ENCODE data around the gene MBD4. TPM values are rescaled to one million over a fixed set of nuclear protein-coding genes. Genes with fewer than 3 reads are reported as not detected.

The MBD4 gene
- total RNA-seq, 1 donor from 2014 or later = 50.7 TPM

DNA sequence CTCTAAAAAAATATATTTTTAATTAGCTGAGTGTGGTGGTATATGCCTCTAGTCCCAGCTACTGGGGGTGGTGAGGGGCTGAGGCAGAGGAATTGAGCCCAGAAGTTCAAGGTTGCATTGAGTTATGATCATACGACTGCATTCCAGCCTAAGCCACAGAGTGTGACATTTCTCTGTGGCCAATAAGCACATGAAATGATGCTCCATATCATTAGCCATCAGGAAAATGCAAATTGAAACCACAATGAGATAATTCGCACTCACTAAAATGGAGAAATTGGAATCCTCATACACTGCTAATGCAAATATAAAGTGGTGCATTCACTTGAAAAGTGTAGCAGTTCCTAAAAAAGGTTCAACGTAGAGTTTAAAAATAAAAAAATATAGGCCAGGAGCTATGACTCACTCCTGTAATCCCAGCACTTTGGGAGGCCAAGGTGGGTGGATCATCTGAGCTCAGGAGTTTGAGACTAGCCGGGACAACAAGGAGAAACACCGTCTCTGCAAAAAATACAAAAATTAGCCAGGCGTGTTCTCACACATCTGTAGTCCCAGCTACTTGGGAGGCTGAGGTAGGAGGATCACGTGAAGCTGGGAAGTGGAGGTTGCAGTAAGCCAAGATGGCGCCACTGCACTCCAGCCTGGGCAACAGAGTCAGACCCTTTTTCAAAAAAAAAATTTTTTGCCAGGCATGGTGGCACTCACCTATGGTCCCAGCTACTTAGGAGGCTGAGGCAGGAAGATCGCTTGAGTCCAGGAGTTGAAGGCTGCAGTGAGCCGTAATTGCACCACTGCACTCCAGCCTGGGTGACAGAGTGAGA lies 35.4 kb upstream of the MBD4 start:
- no peak overlapping the region for H3K4me3 Mint-ChIP-seq
- DNase-seq = no peak
- H3K36me3 Mint-ChIP-seq (ENCODE audit: low read depth) = peaks cover 10% of the 10 kb centered on the region
- H3K4me1 Mint-ChIP-seq = no peaks in the 10 kb centered on the region
- H3K27me3 Mint-ChIP-seq = no peaks in the 10 kb centered on the region
- no peaks in the 10 kb centered on the region for H3K9me3 Mint-ChIP-seq
- intact Hi-C loops (cut with micrococcal nuclease) = no loop called here
- H3K27ac Mint-ChIP-seq = no peak overlapping the region

DNA sequence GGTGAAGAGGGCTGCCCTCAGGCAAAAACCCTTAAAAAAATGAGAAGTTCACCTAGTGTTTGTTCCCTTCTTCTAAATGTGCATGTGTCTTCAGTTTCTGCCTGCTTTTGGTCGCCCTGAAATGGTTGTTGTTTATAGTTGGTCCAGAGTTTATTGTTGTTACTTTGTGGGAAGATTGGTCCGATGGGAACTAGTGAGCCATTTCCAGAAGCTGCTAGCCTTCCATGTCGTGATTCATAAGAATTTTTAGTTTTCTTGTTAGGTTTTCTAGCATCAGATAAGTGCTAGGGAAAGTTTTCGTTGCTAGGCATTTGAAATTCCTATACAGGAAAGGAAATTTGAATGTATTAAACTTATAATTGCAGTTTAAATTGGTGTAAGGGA lies 34.0 kb upstream of the MBD4 start:
- Mint-ChIP-seq H3K36me3 (ENCODE audit: low read depth) (peaks cover 14% of the 10 kb centered on the region), H3K27me3 (no peaks in the 10 kb centered on the region), H3K27ac (no peak overlapping the region), H3K4me1 (peaks cover 4% of the 10 kb centered on the region), H3K9me3 (no peaks in the 10 kb centered on the region), H3K4me3 (no peak overlapping the region)
- intact Hi-C loops (cut with micrococcal nuclease) = no loop called here
- DNase-seq = no peak

DNA sequence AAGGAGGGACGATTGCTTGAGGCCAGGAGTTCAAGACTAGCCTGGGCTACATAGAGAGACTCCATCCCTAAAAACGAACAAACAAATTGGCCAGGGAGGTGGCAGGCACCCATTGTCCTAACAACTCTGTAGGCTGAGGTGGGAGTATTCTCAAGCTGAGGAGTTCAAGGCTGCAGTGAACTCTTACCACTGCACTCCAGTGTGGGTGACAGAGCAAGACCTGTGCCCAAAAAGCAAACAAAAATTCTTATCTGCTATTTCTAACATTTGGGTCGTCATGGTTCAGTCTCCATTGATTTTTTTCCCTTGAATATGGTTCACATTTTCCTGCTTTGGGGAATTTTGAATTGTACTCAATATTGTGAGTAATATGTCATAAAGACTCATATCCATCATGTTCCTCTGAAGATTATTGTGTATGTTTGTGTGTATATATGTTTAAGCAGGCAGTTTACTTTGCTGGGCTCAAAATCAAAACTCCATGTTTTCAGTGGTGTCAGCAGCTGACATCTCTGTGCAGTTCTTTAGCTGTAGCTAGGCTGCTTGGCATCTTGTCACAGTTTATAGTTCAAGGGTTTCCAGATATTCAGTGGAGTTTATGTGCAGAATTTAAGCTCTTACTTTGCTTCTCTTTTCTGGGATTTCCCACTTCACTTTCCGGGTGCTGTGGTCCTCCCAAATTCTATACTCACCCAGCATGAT lies 33.5 kb upstream of the MBD4 start:
- intact Hi-C loops (cut with micrococcal nuclease) = no loop called here
- no peak for DNase-seq
- Mint-ChIP-seq H3K36me3 (ENCODE audit: low read depth) (peaks cover 14% of the 10 kb centered on the region), H3K27ac (no peak overlapping the region), H3K9me3 (no peaks in the 10 kb centered on the region), H3K27me3 (no peaks in the 10 kb centered on the region), H3K4me3 (no peak overlapping the region), H3K4me1 (peaks cover 4% of the 10 kb centered on the region)

DNA sequence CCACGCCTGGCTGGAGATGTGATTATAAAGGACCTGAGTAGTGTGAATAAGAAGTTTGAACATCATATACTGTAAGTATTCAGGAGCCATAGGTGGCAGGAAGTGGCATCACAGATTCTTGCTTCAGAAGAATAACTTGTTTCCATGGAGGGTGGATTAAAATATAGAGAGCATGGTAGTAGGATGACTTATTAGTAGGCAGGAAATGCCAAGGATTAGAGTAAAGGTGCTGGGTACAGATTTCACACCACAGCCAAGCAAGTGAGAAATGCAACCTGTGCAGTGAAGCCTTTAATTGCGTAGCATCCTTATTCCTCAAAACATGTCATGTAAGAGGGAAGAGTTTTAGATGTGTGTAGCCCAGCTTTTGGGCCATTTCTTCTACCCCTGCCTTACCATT lies 31.1 kb upstream of the MBD4 start:
- H3K36me3 Mint-ChIP-seq (ENCODE audit: low read depth) = peaks cover 12% of the 10 kb centered on the region
- no peak overlapping the region for H3K27ac Mint-ChIP-seq
- no peak overlapping the region for H3K4me3 Mint-ChIP-seq
- no peaks in the 10 kb centered on the region for H3K27me3 Mint-ChIP-seq
- peaks cover 4% of the 10 kb centered on the region for H3K4me1 Mint-ChIP-seq
- intact Hi-C loops (cut with micrococcal nuclease) = no loop called here
- no peak for DNase-seq
- H3K9me3 Mint-ChIP-seq = no peaks in the 10 kb centered on the region

DNA sequence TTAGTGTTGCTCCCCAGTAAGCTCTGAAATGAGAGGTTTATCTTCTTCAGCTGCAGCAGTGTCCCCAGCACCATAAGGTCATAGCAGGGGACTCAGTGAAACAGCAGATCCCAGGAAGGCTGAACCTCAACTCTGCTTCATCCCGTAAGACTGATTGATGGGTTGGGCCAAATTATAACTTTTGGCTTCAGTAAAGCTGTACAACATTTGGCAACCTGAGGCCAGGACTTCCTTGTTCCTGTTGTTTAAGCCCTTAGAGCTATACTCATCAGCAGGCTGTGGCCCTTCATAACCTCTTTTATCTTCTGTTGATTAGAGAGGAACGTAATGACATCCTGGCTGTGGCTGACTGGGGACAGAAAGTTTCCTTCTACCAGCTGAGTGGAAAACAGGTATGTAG lies 29.3 kb upstream of the MBD4 start:
- no peak for DNase-seq
- peaks cover 4% of the 10 kb centered on the region for H3K4me1 Mint-ChIP-seq
- H3K9me3 Mint-ChIP-seq = no peaks in the 10 kb centered on the region
- no peaks in the 10 kb centered on the region for H3K27me3 Mint-ChIP-seq
- no peak overlapping the region for H3K27ac Mint-ChIP-seq
- no peak overlapping the region for H3K4me3 Mint-ChIP-seq
- peaks cover 10% of the 10 kb centered on the region for H3K36me3 Mint-ChIP-seq (ENCODE audit: low read depth)
- intact Hi-C loops (cut with micrococcal nuclease) = no loop called here

DNA sequence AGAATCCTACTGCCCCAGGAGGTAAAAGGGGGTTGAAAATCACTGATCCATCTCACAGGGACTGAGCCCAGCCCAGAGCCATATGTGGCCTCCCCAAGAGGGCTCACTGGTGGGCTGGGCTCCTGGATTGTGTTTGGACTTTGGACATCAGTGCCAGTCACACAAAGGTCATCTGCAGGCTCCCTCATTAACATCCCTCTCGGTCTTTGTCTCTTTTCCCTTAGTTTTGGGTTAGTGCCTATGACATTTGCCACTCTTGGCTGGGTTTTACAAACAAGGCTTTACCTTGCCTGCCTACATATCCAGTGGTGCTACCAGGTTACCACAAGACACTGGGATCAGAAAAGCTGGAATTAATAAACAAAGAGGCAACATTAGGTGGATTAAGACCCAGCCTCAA lies 28.2 kb upstream of the MBD4 start:
- Mint-ChIP-seq H3K4me3 (no peak overlapping the region), H3K9me3 (no peaks in the 10 kb centered on the region), H3K36me3 (ENCODE audit: low read depth) (peaks cover 9% of the 10 kb centered on the region), H3K27ac (no peak overlapping the region), H3K4me1 (peaks cover 4% of the 10 kb centered on the region), H3K27me3 (no peaks in the 10 kb centered on the region)
- no peak for DNase-seq
- intact Hi-C loops (cut with micrococcal nuclease) = no loop called here

DNA sequence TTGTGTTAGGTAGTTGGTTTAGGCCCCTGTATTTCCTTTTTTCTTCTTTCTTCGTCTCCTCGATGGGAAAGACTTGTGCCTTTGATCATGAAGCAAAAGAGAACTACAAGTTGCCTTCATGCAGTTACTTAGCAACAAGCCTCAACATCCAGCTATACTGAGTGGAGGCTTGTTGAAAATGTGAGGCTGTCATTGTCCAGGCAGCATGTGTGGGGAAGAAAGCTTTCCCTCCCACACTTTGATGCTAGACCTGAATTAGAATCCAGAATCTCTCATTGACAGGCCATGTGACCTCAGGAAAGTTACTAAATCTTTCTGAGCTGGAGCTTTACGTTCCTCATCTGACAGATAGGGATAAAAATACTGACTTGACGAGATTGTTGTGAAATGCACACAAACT lies 24.0 kb upstream of the MBD4 start:
- Mint-ChIP-seq H3K4me3 (no peak overlapping the region), H3K27me3 (no peaks in the 10 kb centered on the region), H3K4me1 (peaks cover 4% of the 10 kb centered on the region), H3K9me3 (no peaks in the 10 kb centered on the region), H3K36me3 (ENCODE audit: low read depth) (peaks cover 11% of the 10 kb centered on the region), H3K27ac (no peak overlapping the region)
- intact Hi-C loops (cut with micrococcal nuclease) = no loop called here
- DNase-seq = no peak

DNA sequence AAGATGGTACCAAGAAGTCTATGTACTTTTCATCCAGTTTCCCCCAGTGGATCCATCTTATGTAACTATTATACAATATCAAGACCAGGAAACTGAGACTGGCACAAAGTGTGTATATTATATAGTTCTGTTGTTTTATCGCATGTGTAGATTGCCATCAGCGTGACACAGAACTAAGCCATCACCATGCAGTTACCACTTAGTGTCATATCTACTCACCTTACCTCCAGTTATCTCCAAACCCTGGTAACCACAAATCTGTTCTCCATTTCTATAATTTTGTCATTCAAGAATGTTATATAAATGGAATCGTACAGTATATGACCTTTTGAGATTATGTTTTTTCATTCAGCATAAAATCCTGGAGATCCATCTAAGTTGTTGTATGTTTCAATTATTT lies 23.3 kb upstream of the MBD4 start:
- intact Hi-C loops (cut with micrococcal nuclease) = no loop called here
- Mint-ChIP-seq H3K36me3 (ENCODE audit: low read depth) (peaks cover 12% of the 10 kb centered on the region), H3K4me1 (peaks cover 4% of the 10 kb centered on the region)

DNA sequence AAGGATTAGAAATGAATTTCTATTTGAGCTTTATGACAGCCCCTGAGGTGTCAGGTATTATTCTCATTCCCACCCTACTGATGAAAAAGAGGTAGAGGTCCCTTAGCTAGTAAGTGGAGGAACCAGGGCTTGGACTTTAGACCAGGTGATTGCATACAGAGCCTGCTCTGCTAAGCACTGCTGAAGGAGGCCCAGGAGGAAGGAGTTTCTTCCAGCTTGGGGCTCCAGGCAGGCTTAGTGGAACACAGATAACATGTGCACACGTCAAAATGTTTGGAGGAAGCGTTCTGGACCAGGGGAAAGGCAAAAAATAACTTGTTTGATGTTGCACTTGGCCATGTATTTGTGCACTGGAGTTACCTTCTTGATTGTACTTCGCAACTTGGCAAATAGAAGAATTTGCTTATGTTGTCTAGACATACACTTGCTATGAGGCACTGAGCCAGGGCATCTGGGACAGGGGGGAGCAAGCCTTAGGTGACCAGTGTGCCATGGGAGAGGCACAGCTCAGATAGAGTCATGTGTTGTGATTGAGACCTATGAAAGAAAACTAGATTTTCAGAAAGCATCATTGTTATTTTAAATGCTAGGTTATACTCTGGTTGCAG lies 22.7 kb upstream of the MBD4 start:
- Mint-ChIP-seq H3K27me3 (no peaks in the 10 kb centered on the region), H3K4me1 (peaks cover 4% of the 10 kb centered on the region), H3K36me3 (ENCODE audit: low read depth) (peaks cover 12% of the 10 kb centered on the region), H3K4me3 (no peak overlapping the region), H3K9me3 (no peaks in the 10 kb centered on the region), H3K27ac (no peak overlapping the region)
- intact Hi-C loops (cut with micrococcal nuclease) = no loop called here
- no peak for DNase-seq

More for the DNA sequence above, 23.3 kb upstream of the MBD4 start:
- H3K9me3 Mint-ChIP-seq = no peaks in the 10 kb centered on the region
- no peak for DNase-seq
- H3K27me3 Mint-ChIP-seq = no peaks in the 10 kb centered on the region
- H3K4me3 Mint-ChIP-seq = no peak overlapping the region
- no peak overlapping the region for H3K27ac Mint-ChIP-seq

DNA sequence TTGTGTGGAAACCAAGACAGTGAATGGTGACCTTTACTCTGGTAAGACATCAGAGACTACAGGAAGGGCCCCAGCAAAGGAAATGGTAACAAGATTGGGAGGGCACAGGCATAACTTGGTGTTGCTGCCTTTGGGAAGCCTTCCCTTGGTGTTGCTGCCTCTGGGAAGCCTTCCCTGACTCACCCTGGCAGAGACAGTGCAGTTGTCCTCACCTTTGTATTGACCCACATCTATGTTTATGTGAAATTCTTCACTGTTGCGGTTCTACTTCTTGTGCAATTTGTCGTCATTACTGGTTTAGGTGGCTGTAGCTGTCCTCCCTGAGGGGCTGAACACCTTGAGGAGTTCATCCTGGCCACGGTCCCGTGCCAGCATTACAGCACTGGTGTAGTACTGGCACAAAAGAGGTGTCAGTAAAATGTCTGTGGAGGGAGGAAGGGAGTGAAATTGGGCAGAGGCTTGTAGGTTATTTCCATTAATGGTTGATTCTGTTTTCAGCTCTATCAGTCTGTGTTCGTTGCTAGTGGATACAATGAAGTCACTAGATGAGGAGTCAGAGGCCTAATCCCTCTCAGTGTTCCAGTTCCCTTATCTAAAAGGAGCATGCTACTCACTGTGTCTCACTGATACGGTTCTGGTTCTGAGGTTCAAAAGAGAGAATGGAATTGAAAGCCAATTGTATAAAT lies 21.9 kb upstream of the MBD4 start:
- intact Hi-C loops (cut with micrococcal nuclease) = no loop called here

DNA sequence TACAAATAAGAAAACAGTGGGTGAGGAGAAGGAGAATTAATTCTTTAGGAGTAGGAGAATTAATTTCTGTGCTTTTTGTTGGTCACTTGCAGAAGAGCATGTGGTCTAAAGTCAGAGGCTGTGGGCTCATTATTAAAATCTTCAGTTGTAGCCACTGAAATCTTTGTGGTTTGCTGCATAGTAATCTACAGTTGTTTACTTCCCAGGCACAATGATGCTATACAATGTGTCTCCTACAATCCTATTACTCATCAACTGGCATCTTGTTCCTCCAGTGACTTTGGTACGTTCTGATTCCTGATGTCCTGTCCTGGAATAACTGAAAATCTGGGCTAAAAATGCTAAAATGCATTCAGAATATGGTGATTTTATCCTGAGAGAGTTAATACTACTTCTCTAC lies 21.3 kb upstream of the MBD4 start:
- peak overlapping the region; percentile 19 for H3K27ac Mint-ChIP-seq
- peaks cover 4% of the 10 kb centered on the region for H3K4me1 Mint-ChIP-seq
- H3K36me3 Mint-ChIP-seq (ENCODE audit: low read depth) = peaks cover 10% of the 10 kb centered on the region
- no peak overlapping the region for H3K4me3 Mint-ChIP-seq
- H3K9me3 Mint-ChIP-seq = no peaks in the 10 kb centered on the region
- no peaks in the 10 kb centered on the region for H3K27me3 Mint-ChIP-seq
- no peak for DNase-seq
- intact Hi-C loops (cut with micrococcal nuclease) = no loop called here

More for the DNA sequence above, 21.9 kb upstream of the MBD4 start:
- no peak for DNase-seq
- Mint-ChIP-seq H3K4me1 (peaks cover 4% of the 10 kb centered on the region), H3K27me3 (no peaks in the 10 kb centered on the region), H3K27ac (no peak overlapping the region), H3K9me3 (no peaks in the 10 kb centered on the region), H3K36me3 (ENCODE audit: low read depth) (peaks cover 10% of the 10 kb centered on the region), H3K4me3 (no peak overlapping the region)

DNA sequence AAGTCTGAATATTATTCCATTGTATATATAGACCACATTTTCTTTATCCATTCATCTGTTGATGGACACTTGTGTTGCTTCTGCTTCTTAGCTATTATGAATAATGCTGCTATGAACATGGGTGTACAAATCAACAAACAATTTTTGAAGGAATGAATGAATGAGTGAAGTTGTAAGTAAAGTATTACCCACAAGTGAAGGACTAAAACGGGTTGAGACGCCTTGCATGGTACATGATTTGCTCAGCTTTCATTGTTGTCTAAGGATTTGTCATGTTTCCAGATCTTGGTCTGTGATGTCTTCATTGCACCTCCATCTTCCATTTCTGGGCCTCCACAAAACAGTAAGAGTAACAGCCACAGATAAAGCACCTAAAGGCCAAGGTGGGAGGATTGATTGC lies 20.8 kb upstream of the MBD4 start:
- H3K27ac Mint-ChIP-seq = peak overlapping the region; percentile 19

DNA sequence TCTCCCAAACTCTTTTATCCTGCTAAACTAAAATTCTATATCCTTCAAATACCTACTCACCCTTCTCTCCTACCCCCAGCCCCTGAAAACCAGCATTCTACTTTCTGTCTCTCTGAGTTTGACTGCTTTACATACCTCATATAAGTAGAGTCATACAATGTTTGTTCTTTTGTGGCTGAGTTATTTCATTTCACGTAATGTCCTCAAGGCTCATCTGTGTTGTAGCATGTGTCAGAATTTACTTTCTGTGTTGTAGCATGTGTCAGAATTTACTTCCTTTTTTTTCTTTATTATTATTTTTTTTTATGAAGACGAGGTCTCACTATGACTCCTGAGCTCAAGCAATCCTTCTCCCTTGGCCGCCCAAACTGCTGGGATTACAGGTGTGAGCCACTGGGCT lies 20.4 kb upstream of the MBD4 start:
- Mint-ChIP-seq H3K4me1 (peaks cover 4% of the 10 kb centered on the region), H3K27me3 (no peaks in the 10 kb centered on the region), H3K9me3 (no peaks in the 10 kb centered on the region), H3K27ac (no peak overlapping the region), H3K4me3 (no peak overlapping the region), H3K36me3 (ENCODE audit: low read depth) (peaks cover 12% of the 10 kb centered on the region)
- DNase-seq = no peak
- intact Hi-C loops (cut with micrococcal nuclease) = no loop called here

More for the DNA sequence above, 20.8 kb upstream of the MBD4 start:
- peaks cover 12% of the 10 kb centered on the region for H3K36me3 Mint-ChIP-seq (ENCODE audit: low read depth)
- H3K27me3 Mint-ChIP-seq = no peaks in the 10 kb centered on the region
- DNase-seq = no peak
- intact Hi-C loops (cut with micrococcal nuclease) = no loop called here
- no peaks in the 10 kb centered on the region for H3K9me3 Mint-ChIP-seq
- peaks cover 4% of the 10 kb centered on the region for H3K4me1 Mint-ChIP-seq
- no peak overlapping the region for H3K4me3 Mint-ChIP-seq

DNA sequence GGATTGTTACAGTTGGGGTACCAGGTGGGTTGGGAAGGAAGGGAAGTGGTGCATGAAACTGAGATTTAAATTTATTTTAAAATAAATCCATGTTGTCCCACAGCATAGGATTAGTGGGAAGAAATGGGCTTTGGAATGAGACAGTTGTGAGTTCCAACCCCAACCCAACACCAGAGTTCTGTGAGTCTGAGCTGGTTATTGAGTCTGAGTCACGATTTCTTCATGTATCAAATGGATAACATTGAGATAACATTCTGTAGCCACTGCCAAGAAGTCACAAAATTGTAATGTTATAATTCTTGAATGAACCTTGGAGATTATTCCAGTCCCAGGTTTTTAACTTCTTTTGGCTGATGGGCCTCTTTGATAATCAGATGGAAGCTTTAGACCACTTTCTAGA lies 14.0 kb upstream of the MBD4 start:
- Mint-ChIP-seq H3K27ac (no peak overlapping the region), H3K9me3 (no peaks in the 10 kb centered on the region), H3K4me3 (no peak overlapping the region), H3K4me1 (peaks cover 4% of the 10 kb centered on the region), H3K27me3 (no peaks in the 10 kb centered on the region), H3K36me3 (ENCODE audit: low read depth) (peaks cover 18% of the 10 kb centered on the region)
- no peak for DNase-seq
- intact Hi-C loops (cut with micrococcal nuclease) = no loop called here

Measured in activated CD4-positive, alpha-beta T cell treated with anti-CD3 and anti-CD28 coated beads, Interleukin-2, amount 10 ng/mL, durations not matched to agents 24 days and 14 days (primary cell).